ELR (cell line): ENCODE data around the gene APOA4.

Source experiments
- DNase-seq: peaks from one replicate; pipeline ENCODE4 v3.0.0-alpha.2; 2015; ENCODE audit warnings: low read depth

APOA4 gene

DNA sequence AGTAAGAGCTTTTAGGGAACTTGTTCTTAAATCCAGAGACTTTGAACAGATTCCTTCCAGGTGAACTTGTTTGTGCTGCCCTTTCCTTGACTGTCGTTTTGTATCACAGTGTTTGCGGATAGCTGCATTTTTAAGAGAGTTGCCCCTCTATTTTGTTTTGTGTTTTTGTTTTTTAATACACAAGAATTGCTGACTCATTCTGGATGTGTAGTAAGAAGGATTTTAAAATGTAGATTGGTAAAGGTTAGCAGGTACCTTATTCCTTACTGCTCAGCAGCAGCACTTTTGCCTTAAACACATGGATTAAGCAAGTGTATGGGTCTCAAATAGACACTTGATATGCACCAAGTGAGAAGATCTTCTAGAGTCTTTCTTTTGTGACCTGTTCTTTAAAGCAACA, 22.5 kb downstream of the APOA4 start:
- no peak for DNase-seq

DNA sequence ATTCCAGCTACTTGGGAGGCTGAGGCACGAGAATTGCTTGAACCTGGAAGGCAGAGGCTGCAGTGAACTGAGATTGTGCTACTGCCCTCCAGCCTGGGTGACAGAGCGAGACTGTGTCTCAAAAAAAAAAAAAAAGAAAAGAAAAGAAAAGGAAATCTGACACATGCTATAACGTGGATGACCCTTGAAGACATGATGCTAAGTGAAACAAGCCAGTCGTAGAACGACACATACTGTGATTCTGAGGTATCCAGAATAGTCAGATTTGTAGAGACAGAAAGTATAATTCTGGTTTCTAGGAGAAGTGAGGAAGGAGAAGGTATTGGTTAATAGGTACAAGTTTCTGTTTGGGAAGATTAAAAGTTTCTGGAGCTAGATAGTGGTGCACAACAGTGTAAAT, 24.7 kb downstream of the APOA4 start:
- DNase-seq, result no peak

DNA sequence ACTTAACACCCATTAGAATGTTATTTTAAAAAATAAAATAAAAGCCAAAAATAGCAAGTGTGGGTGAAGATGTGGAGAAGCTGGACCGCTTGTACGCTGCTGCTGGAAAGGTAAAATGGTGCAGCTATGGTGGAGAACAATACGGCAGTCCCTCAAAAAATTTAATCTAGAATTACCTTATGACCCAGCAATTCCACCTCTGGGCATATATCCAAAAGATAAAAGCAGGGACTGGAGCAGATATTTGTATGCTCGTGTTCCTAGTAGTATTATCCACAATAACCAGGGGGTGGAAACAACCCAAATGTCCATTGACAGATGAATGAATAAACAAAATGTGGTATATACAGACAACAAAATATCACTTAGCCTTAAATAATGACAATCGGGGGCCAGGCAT, 25.3 kb downstream of the APOA4 start:
- no peak for DNase-seq

DNA sequence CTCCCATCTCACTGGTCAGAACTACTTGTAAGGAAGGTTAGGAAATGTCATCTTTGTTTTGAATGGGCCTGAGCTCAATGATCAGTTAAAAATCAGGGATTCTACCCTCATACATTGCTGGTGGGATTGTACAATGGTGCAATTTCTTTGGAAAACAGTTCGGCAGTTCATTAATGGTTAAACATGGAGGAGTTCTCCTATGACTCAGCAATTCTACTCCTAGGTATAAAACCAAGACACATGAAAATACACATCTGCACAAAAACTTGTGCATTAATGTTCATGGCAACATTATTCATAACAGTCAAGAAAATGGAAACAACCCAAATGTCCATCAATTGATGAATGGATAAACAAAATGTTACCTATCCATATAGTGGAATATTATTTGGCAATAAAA, 26.6 kb downstream of the APOA4 start:
- DNase-seq, result no peak

DNA sequence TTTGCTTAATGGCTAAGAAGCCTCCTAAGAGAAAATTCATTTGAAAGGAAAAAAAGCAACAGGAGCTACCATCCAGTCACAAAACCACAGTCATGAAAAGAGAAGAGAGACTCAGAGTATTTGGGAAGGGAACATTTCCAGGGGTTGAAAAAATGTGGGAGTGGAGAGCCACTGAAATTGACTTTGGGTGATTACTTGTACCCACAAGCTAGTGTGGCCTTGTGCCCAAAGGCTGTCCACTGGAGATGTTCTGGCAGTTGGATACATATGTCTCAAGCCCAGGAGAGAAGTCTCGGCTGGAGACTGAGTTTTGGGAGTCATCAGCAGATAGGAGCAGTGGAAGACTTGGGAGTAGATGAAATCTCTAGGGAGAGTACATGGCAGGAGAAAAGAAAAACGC, 28.3 kb downstream of the APOA4 start:
- no peak for DNase-seq

DNA sequence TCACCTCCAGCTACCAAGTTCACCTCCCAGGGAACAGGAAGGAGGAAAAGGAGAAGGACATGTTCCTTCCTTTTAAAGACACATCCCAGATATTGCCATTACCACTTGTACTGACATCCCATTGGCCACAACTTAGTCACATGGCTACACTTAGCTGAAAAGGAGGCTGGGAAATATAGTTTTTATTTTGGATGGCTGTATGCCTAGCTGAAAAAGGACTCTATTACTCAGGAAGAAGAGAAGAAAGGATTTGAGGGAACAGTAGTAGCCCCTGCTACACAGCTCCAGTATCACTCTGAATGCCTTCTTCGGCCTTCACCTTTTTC, 29.4 kb downstream of the APOA4 start:
- DNase-seq, result peak; percentile 15

DNA sequence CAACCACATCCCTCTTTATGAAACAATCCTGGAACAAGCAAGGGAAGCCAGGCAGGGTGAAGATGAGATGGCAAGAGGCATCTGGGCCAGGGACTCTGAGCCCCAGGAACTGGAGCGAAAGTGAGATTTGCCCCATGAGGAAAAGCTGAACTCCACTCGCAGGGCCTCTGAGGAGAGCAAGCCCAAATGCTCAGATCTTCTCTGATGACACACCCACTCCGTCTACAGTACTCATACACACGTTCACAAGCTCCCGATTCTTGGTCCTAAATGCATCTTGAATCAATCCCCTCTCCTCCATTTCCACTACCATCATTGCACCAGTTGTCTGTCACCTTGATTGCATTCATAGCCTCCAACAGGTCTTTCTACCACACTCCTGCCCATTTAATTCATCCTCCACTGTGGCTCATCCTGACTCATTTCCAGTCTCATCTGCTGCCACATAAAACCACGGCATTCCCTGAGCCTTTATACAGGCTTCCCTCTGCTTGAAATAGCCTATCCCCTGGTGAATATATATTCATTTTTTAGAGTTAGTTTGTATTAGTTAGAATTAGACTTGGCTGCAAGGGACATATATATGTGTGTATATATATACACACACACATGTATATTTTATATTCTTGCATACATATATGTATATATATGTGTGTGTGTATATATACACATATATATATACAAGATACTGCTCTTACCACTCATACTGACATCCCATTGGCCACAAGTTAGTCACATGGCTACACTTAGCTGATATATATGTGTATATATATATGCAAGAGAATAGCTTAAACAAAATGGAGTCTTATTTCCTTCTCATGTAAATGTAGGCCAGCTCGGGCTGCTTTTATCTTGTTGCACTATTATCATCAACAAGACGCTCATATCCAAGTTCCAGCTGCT, 30.0 kb downstream of the APOA4 start:
- DNase-seq, result peak; percentile 88

DNA sequence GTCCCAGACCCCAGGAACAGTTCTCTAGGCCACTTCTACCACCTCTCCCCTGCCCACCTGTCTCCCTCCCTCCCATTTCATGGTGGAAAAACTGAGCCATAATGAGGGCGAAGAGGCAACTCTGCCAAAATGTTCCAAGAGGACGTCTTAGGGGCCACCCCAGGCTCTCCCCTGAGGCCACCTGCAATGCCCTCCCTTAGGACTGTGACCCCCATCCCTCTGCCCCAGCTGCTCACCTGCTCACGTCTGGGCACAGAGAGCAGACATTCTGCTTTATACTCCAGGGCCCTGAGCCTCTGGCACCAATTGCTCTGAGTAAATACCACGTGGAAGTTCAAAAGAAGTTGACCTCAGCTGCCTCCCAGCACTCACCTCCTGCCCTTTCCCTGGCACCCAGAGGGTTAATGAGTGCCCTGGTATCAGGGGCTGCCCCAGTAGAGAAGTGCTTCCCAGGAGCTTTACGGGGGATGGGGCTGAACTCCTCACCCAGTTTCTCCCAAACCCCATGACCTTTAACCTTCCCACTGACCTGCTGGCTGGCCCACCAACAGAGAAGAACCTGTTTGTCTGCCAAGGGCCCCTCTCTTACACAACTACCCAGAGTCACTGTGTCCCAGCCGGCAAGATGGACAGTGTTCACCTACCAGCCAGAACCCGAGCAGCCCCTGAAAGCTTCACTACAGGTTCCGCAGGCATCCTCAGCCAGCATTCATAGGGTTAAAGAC, 30.8 kb downstream of the APOA4 start:
- DNase-seq, result no peak

DNA sequence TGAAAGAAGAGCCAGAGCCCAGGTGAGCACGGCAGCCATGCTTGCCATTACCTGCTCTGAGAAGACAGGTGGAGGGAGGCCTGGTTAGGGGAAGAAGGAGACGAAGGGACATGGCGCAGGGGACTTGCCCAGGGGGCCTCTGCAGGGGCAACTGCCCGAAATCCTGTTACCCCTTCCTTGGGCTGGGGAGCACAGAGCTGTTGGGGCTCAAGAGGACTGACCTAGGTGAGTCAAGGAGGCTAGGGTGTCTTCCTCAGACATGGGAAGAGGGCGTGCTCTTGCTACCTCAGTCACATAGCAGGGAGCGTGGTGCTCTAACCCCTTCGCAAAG, 31.3 kb downstream of the APOA4 start, which contains the start of gene APOA5:
APOA5 (minus strand) TSS at position 67 of the 331 bp plus-strand sequence; CDS start at position 48, 19 bp downstream.
- DNase-seq, result no peak

DNA sequence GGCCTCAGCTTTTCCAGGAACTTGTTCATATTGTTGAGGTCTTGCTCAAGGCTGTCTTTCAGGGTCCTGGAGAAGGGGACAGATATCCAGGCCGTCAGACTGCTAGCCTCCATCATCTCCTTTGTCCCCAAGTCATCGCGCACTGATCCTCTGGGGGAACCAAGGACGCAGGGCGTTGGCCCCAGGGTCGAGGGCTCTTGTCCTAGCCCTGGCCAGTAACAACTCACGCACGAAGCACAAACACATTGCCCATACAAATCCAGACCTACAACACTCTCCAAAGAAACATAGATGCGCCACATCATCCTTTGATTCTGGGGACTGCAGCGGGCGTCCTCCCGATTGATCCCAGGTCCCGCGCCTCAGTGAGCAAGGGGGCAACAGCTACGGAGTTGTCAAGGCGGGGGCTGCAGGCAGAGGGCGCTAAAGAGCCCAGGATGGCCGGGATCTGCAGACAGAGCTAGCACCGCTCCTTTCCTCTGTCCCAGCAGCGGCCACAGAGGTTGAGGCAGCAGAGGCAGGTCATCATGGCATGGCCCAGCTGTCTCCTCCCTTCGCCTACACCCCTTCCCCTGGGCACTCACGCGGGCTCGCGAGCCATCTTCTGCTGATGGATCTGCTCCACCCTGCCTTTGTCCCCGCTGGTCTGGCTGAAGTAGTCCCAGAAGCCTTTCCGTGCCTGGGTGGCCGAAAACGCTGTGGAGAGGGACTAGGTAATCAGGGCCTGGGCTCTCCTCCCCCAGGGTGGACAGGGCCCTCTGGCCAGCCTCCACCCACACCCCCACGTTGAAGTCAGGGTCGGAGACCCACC, 31.9 kb downstream of the APOA4 start:
- peak; percentile 69 for DNase-seq

DNA sequence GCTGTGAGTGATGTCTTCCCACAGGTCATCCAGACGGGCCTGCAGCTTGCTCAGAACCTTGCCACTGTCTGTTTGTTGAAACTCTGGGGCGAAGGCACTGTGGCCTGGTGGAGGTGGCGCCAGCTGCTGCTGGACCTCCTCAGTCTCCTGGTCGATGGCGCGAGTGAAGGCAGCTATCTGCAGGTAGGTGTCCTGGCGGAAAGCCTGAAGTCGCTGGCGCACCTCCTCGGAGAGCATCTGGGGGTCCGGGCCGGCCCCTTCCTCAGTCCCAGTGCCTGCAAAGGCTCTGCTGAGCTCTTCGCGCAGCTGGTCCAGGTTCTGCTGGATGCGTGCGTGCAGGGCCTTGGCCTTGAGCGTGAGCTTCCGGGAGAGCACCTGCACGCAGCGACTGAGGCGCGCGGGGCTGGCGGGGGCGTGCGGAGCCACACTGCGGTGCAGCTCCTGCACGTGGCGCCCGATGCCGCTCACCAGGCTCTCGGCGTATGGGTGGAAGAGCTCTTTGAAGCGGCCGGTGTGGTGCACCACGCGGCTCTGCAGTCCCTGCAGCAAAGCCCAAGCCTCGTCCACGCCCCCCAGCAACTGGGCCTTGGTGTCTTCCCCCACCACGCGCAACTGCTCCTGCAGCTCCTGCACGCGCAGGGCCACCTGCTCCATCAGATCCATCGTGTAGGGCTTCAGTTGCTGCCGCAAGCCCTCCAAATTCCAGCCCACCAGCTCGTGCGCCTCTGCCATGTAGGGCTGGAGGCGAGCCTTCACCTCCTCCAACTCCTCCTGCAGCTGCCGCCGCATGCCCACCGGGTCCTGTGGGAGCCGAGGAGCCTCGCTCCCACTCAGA, 32.7 kb downstream of the APOA4 start:
- DNase-seq, result no peak

DNA sequence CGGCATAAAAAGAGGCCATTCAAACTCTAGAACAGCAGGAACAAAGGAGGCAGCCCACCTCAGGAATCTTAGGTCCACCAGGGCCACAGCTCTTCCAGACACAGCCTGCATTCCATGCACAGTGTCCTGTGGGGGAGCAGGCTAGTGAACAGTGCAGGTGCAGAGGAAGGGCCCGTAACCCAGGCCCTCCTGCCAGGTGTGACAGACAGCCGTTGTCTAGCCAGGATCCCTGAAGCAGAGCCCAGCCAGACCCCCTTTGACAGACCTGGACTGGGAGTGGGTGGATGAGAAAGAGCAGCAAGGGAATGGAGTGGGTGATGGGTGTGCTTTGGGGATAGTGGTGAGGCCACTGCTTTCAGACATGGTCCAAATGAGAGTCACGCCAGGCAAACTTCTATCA, 34.1 kb downstream of the APOA4 start:
- DNase-seq, result no peak

DNA sequence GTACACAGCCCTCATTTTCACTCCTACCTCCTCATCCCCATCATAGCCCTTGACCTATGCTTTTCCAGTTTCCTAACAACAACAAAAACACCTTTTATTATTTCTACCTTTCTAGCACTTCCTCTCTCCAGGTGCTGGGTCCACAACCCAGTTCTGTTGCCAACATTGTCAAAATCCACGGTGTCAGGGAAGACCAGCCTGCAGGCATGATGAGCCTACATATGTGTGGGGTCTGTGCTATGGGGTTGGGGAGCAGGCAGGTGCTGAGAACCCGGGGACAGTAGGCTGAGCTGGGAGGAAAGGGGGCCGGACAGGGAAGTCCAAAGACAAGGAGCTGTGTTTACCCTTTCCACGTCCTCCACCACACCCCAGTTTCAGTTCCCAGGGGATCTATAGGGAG, 34.6 kb downstream of the APOA4 start:
- DNase-seq, result no peak

DNA sequence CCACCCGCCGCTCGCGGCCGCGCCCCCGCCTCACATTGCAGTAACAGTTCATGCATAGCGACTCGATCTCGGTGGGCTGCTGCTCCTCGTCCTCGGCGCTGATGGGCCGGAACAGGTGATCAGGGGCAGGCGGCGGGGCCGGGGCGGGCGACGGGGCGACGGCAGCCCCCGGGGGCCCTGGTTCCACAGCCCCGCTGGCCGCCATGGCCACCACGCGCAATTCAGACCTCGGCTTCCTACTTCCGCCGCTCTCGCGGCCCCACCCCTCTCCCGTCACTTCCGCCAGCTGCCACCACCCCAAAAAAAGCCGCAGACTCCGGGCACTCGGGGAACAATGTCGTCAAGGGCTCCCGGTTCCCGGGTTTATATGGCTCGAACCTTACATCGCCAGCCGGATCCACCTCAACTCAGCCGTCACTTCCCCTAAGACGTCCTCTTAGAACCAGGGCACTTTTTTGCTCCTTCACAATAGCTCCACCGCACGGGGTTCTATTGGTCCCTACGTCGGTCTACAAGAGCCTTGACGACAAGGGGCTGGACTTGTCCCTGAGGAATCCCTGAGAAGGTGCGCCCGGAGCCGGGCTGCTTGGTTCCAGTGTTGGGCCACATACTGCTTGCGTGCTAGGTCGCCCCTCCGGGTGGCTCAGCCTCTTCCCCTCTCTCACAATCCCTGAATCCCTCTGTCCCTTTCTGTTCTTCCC, 35.2 kb downstream of the APOA4 start, which contains the start of gene ZPR1:
ZPR1 (minus strand) TSS at position 238 of the 701 bp plus-strand sequence; CDS start at position 205, 33 bp downstream.
- DNase-seq, result peak; percentile 74

DNA sequence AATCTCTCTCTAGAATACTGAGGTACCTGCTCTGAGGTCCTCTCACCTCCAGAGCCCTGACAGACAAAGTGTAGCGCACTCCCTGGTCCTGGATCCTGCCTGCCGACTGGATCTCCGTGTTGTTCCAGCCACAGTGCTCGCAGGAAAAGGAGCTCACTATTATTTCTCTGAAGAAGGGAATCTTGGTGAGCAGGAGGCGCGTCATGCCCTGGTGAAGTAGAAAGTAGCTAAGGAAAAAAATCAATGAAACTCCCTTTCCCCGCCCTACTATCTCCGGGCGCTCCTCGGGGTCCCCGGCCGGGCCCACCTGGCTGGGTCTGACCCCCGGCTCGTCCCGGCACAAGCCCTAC, 35.7 kb downstream of the APOA4 start:
- DNase-seq, result peak; percentile 40

DNA sequence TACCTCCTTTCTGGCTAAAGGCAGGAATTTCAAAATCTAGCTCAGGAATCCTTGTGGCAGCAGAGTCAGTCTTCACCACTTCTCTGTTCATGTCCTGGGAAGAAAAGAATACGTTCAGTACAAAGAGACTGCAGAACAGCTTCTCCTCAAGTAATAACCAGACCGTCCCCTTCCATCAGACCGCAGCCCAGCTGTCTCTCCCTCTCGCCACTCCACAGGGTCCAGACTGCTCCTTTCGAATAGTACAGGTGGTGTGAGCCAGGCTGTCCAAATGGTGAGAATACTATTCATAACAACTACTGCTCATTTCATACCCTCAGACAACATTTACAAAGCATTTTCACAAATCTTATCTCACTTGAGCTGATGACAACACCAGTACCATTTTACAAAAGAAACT, 36.1 kb downstream of the APOA4 start:
- DNase-seq, result no peak

DNA sequence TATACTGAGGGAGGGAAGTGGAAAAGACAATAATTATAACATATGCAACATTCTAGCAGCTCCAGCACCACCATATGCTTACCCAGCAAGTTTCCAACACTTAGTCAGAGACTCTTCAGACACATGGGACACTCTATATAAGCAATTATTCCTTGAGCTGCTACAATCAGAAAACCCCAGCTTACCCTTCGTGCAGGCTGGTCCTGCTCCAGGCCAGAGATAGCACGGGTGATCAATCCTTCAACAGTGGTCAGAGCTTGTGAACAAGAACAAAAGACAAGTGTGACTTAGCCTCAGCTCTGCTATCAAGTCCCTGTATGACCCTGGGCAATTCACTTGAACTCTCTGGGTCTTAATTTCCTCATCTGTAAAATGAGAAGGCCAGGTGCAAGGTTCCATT, 36.8 kb downstream of the APOA4 start:
- no peak for DNase-seq

DNA sequence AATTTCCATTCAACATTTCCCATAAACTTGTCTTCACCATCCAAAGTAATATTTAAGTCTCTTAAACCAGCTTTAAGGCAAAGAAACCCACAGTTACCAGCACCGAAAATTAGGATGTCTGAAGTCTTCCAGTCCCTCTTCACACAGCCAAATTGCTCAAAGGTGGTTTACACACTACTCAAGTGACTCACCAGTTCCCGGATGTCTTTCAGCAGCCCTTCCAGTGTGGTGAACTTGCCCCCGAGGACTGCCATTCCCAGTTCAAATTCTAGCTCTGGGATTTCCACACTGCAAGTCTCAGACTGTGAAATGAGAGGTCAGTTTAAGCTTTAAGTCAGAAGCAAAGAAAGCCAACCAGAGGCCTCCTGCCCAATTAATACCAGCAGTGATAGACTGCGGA, 40.4 kb downstream of the APOA4 start:
- DNase-seq, result peak; percentile 70

DNA sequence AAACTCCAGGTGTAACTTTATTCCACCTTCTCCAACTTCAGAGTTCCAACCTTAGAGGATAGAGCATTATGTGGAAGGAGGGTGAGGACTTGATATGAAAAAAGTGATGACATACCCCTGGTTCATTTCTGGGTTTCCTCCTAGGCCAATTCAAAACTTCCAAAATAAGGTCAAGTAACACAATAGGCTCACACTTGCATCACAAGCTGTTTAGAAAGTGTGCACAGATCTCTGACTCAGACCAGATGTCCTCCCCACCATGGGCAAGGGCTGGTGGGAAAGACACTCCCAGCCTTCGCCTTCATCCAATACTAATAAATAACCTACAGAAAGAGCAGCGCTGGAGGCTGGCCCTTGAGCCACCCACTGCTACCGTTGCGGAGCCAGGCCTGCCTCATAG, 44.5 kb downstream of the APOA4 start:
- DNase-seq, result no peak

DNA sequence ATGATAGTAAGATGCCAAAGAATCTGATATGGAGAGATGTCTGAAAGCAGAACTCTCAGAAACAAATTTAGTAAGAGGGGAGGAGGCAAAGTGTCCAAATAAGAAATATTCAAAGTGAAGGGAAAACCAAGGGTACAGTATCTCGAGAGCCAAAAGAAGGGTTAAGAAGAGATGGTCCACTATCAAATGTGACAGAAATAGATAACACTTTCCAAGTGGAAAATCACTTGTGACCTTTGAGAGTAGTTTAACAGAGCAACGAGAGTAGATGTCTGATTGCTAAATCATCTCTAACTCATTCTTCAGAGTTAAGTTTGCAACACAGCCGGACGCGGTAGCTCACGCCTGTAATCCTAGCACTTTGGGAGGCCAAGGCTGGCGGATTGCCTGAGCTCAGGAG, 46.0 kb downstream of the APOA4 start:
- no peak for DNase-seq

DNA sequence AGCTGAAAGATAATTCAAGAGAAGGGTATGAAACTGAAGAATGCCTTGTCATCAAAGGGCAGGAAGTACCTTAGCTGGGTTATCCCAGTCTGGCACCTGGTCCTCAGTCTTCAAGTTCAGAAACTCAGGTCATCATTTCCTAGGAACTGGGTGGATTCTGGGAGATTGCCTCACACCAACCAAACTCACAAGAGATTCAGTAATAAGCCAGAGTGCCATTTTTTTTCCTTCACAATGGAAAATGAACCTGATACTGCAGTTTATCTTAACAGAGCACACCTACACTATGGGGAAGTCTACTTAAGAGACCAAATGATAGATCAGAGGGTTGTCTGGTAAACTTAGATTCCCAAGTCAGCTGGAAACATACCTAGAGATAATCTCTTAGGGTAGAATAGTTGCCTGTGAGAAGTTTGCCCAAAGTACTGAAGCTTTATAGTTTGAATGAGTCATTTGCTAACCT, 46.6 kb downstream of the APOA4 start:
- DNase-seq, result no peak
